Mesendoderm (in vitro differentiated cells): ENCODE measurements around the gene TUBA1C.
"Not testable (repeated sequence)": the region's sequence is repeated elsewhere in the genome, so short reads cannot be mapped to it uniquely, and the experiment has no call there.

ENCODE experiments used
- DNase-seq: peaks from one replicate; pipeline ENCODE4 v3.0.0; 2013
- H2AK5ac ChIP-seq: 2 replicates; pipeline ENCODE4 v1.6.1; 2013; ENCODE audit warnings: low read length, inconsistent platforms
- H2BK120ac ChIP-seq: 2 replicates; pipeline ENCODE4 v1.6.1; 2013; ENCODE audit warnings: low read depth, mild to moderate bottlenecking, low read length, moderate library complexity, mixed read lengths
- H2BK15ac ChIP-seq: replicated peaks from 2 replicates; pipeline ENCODE4 v1.6.1; 2013; ENCODE audit warnings: low read depth, mild to moderate bottlenecking, moderate library complexity
- H2BK5ac ChIP-seq: 2 replicates; pipeline ENCODE4 v1.6.1; 2013; ENCODE audit warnings: low read length, inconsistent platforms
- H3K18ac ChIP-seq: 2 replicates; pipeline ENCODE4 v1.6.1; 2013; ENCODE audit warnings: mild to moderate bottlenecking, low read length, mixed read lengths
- H3K23ac ChIP-seq: one replicate; pipeline ENCODE4 v1.6.1; 2013; ENCODE audit warnings: low read length
- H3K27ac ChIP-seq: 2 replicates; pipeline ENCODE4 v1.5.1; 2013; ENCODE audit warnings: low read depth, mild to moderate bottlenecking, inconsistent platforms, low read length, moderate library complexity
- H3K27me3 ChIP-seq: 2 replicates; pipeline ENCODE4 v1.6.1; 2013; ENCODE audit warnings: low read length, control low read depth, mild to moderate bottlenecking, inconsistent platforms; ENCODE audit not compliant: insufficient read depth, poor library complexity
- H3K36me3 ChIP-seq: 2 replicates; pipeline ENCODE4 v1.6.1; 2013; ENCODE audit warnings: low read length, inconsistent platforms; ENCODE audit not compliant: control insufficient read depth, insufficient read depth
- H3K4ac ChIP-seq: one replicate; pipeline ENCODE4 v1.6.1; 2013; ENCODE audit warnings: low read depth, mild to moderate bottlenecking, low read length, moderate library complexity
- H3K4me1 ChIP-seq: 2 replicates; pipeline ENCODE4 v1.6.1; 2013; ENCODE audit warnings: low read depth, low read length, inconsistent platforms; ENCODE audit not compliant: control insufficient read depth
- H3K4me2 ChIP-seq: 2 replicates; pipeline ENCODE4 v1.6.1; 2013; ENCODE audit warnings: low read length
- H3K4me3 ChIP-seq: 2 replicates; pipeline ENCODE4 v1.5.1; 2013; ENCODE audit warnings: mild to moderate bottlenecking, low read length
- H3K56ac ChIP-seq: one replicate; pipeline ENCODE4 v1.6.1; 2013; ENCODE audit warnings: low read length
- H3K79me1 ChIP-seq: 2 replicates; pipeline ENCODE4 v1.6.1; 2013; ENCODE audit warnings: low read length, inconsistent platforms
- H3K79me2 ChIP-seq: 2 replicates; pipeline ENCODE4 v1.6.1; 2013; ENCODE audit warnings: mild to moderate bottlenecking, low read length; ENCODE audit not compliant: control insufficient read depth, insufficient read depth
- H3K9ac ChIP-seq: 2 replicates; pipeline ENCODE4 v1.6.1; 2013; ENCODE audit warnings: low read length, inconsistent platforms
- H4K5ac ChIP-seq: one replicate; pipeline ENCODE4 v1.6.1; 2013; ENCODE audit warnings: low read length
- H4K8ac ChIP-seq: one replicate; pipeline ENCODE4 v1.6.1; 2013; ENCODE audit warnings: low read depth, mild to moderate bottlenecking, control low read depth, low read length, moderate library complexity
- WGBS: extraction: QIAGEN DNeasy Blood & Tissue Kit; methylation state at CpG from one replicate; pipeline ENCODE4 v1.1.7; 2013; ENCODE audit warnings: low lambda C conversion rate, missing lambda C conversion rate; ENCODE audit not compliant: insufficient coverage; ENCODE audit errors: extremely low coverage; 5-methylcytosine and 5-hydroxymethylcytosine counted together

TUBA1C gene

DNA sequence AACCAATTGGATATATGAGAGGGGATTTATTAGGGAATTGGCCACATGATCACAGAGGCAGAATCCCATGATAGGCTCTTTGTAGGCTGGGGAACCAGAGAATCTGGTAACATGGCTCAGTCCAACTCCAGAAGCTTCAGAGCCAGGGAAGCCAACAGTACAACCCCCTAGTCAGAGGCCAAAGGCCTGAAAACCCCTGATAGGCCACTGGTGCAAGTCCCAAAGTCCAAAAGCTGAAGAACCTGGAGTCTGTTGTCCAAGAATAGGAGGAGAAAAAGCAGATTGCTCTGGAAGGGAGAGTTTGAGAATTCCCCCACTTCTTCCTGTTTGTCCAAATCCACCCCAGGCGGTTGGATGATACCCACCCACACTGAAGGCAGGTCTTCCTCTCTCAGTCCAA is 49.9 kb downstream of the TUBA1C start:
- no peak overlapping the region for H4K5ac ChIP-seq
- no peaks in the 10 kb centered on the region for H3K27me3 ChIP-seq
- H3K9ac ChIP-seq: no peak overlapping the region
- H3K79me2 ChIP-seq: no peaks in the 10 kb centered on the region
- no peak overlapping the region for H3K56ac ChIP-seq
- H3K79me1 ChIP-seq: no peaks in the 10 kb centered on the region
- H3K36me3 ChIP-seq: no peaks in the 10 kb centered on the region
- H2AK5ac ChIP-seq: no peak overlapping the region
- no peak overlapping the region for H3K27ac ChIP-seq
- H2BK5ac ChIP-seq: no peak overlapping the region
- H3K4me3 ChIP-seq: no peak overlapping the region
- H3K4ac ChIP-seq: no peak overlapping the region
- DNase-seq: no peak
- no peak overlapping the region for H3K23ac ChIP-seq
- WGBS: no CpG with 5 or more reads among the region's 1 CpG
- no peak overlapping the region for H3K18ac ChIP-seq
- no peak overlapping the region for H2BK120ac ChIP-seq
- H3K4me1 ChIP-seq: no peaks in the 10 kb centered on the region
- H3K4me2 ChIP-seq: no peak overlapping the region
- H4K8ac ChIP-seq: no peak overlapping the region
- H2BK15ac ChIP-seq: no peak overlapping the region

- H3K4me1 ChIP-seq, H3K4me3 ChIP-seq: not testable (repeated sequence)
- no CpG with 5 or more reads among the region's 10 CpGs for WGBS
Measured at GRCh38 chr12:49317118-49317517, 52.2 kb downstream of the TUBA1C start.

DNA sequence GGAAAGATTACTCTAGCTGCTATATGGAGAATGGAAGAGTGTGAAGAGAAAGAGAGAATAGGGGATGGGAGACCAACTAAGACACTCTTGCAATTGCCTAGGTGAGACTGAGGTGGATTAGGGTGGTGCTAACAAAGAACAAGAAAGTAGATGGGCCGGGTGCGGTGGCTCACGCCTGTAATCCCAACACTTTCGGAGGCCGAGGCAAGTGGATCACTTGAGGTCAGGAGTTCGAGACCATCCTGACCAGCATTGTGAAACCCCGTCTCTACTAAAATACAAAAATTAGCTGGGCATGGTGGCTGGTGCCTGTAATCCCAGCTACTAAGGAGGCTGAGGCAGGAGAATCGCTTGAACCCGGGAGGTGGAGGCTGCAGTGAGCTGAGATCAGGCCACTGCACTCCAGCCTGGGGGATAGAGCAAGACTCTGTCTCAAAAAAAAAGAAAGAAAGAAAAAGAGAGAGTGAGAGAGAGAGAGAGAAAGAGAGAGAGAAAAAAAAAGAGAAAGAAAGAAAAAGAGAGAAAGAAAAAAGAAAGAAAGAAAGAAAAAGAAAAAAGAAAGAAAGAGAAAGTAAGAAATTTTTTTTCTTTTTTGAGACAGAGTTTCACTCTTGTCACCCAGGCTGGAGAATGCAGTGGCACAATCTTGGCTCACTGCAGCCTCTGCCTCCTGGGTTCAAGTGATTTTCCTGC is 55.7 kb downstream of the TUBA1C start:
- not testable (repeated sequence) for H3K4ac ChIP-seq, H3K36me3 ChIP-seq, H3K27me3 ChIP-seq, DNase-seq, H3K79me2 ChIP-seq, H3K27ac ChIP-seq, H2BK15ac ChIP-seq, H3K4me1 ChIP-seq, H3K18ac ChIP-seq, H4K8ac ChIP-seq, H2BK120ac ChIP-seq, H3K79me1 ChIP-seq, H2BK5ac ChIP-seq, H3K56ac ChIP-seq, H3K4me2 ChIP-seq, H3K9ac ChIP-seq, H4K5ac ChIP-seq, H3K23ac ChIP-seq, H3K4me3 ChIP-seq, H2AK5ac ChIP-seq
- WGBS: no CpG with 5 or more reads among the region's 9 CpGs

More at GRCh38 chr12:49317118-49317517, 52.2 kb downstream of the TUBA1C start:
- H3K36me3 ChIP-seq, H2BK5ac ChIP-seq, H3K4me2 ChIP-seq, DNase-seq, H3K18ac ChIP-seq, H4K8ac ChIP-seq, H2BK120ac ChIP-seq, H3K23ac ChIP-seq, H2BK15ac ChIP-seq, H3K27me3 ChIP-seq, H3K9ac ChIP-seq, H3K79me2 ChIP-seq, H3K56ac ChIP-seq, H3K4ac ChIP-seq, H3K79me1 ChIP-seq, H4K5ac ChIP-seq, H3K27ac ChIP-seq, H2AK5ac ChIP-seq: not testable (repeated sequence)

DNA sequence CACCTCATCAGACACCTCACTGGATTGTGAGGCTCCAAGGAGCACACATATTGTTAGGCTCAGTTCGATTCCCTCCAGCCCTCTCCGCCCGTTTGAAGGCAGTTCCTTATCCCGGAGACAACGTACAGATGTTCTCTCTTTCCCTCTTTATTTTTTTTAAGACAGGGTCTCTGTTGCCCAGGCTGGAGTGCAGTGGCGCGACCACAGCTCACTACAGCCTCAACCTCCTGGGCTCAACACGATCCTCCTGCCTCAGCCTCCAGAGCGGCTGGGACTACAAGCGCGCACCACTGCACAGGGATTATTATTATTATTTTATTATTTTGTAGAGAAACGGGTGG is 57.5 kb downstream of the TUBA1C start:
- H3K27me3 ChIP-seq: no peaks in the 10 kb centered on the region
- DNase-seq: no peak
- H3K4me2 ChIP-seq: peak overlapping the region; percentile 21
- H4K5ac ChIP-seq: no peak overlapping the region
- no peak overlapping the region for H2BK5ac ChIP-seq
- H3K4me3 ChIP-seq: peak overlapping the region; percentile 69
- H2BK15ac ChIP-seq: no peak overlapping the region
- peak overlapping the region; percentile 89 for H3K9ac ChIP-seq
- WGBS: no CpG with 5 or more reads among the region's 12 CpGs
- no peak overlapping the region for H3K27ac ChIP-seq
- no peak overlapping the region for H4K8ac ChIP-seq
- H3K36me3 ChIP-seq: peaks cover 4% of the 10 kb centered on the region
- H3K79me1 ChIP-seq: peaks cover 7% of the 10 kb centered on the region
- no peak overlapping the region for H2AK5ac ChIP-seq
- H2BK120ac ChIP-seq: no peak overlapping the region
- peaks cover 4% of the 10 kb centered on the region for H3K4me1 ChIP-seq
- no peak overlapping the region for H3K23ac ChIP-seq
- peak overlapping the region; percentile 93 for H3K18ac ChIP-seq
- H3K56ac ChIP-seq: peak overlapping the region; percentile 93
- H3K4ac ChIP-seq: peak overlapping the region; percentile 75
- peaks cover 6% of the 10 kb centered on the region for H3K79me2 ChIP-seq

DNA sequence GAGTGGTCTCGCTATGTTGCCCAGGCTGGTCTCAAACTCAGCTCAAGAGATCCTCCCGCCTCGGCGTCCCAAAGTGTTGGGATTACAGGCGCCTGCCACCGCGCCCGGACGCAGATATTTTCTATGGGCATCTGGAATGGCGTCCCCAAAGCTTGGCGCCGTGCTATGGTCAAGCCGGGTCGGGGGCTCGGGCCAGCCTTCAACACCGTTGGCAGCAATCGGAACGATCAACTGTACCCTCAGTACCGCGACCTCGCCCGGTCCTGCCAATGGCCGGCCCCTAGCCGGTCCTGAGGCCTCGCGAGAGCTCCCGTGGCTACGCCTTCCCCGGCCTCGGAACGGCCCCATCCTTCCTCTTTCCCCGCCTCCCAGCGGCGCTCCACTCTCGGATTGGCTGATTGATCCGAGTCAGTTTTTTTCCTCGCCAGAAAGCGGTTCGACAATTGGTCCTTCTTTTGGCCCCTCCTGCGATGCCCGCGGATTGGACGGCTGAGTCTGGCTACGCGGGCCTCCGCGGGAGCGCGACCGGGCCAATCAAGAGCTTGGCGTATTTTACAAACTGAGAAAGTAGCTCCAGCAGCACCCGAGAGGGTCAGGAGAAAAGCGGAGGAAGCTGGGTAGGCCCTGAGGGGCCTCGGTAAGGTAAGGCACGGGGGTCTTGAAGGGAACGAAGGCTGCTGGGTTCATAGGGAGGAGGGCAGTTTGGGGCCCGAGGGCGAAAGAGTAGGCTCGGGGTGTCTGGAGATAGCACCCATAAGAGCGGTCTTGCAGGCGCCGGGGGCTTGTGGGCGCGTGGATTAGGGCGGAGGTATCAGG is 58.0 kb downstream of the TUBA1C start, which contains the start of gene TROAP:
Gene TROAP, plus strand, starts transcription at position 548 of the 816 bp plus-strand sequence. CDS start 354 bp downstream, outside the sequence.
- H4K5ac ChIP-seq: no peak within 1 kb of the TSS
- no peak within 1 kb of the TSS for H2BK15ac ChIP-seq
- H2BK120ac ChIP-seq: no peak within 1 kb of the TSS
- peak; percentile 100 for DNase-seq
- no peak within 1 kb of the TSS for H4K8ac ChIP-seq
- peak within 1 kb of the TSS; percentile 75 for H3K4ac ChIP-seq
- peak within 1 kb of the TSS; percentile 100 for H3K4me3 ChIP-seq
- peaks cover 4% of the 10 kb centered on the region for H3K4me1 ChIP-seq
- WGBS: no CpG with 5 or more reads among the region's 65 CpGs
- H3K27me3 ChIP-seq: no peaks in the 10 kb centered on the region
- peak within 1 kb of the TSS; percentile 45 for H3K23ac ChIP-seq
- peak within 1 kb of the TSS; percentile 97 for H3K4me2 ChIP-seq
- peak within 1 kb of the TSS; percentile 99 for H3K9ac ChIP-seq
- H3K18ac ChIP-seq: peak within 1 kb of the TSS; percentile 93
- H2AK5ac ChIP-seq: peak within 1 kb of the TSS; percentile 72
- H2BK5ac ChIP-seq: peak within 1 kb of the TSS; percentile 78
- H3K36me3 ChIP-seq: peaks cover 8% of the 10 kb centered on the region
- H3K56ac ChIP-seq: peak within 1 kb of the TSS; percentile 99
- peaks cover 6% of the 10 kb centered on the region for H3K79me2 ChIP-seq
- H3K27ac ChIP-seq: peak within 1 kb of the TSS; percentile 19
- H3K79me1 ChIP-seq: peaks cover 7% of the 10 kb centered on the region
